Keratinocyte (primary cell): ENCODE results near the gene TMBIM1.

Experiments used
- EZH2 ChIP-seq: IDR thresholded peaks from one replicate; pipeline ENCODE4 v1.6.1; 2012; ENCODE audit warnings: inconsistent platforms, mild to moderate bottlenecking, low read length, moderate library complexity
- TF ChIP-seq, protein P1 (sequence below), 3 experiments: IDR thresholded peaks in 1 of 3; conservative IDR thresholded peaks in 1 of 3; optimal IDR thresholded peaks in 1 of 3; 2 replicates in 2 of 3; 3 replicates in 1 of 3; pipeline versions ENCODE3 to v1.5.1; 2011; ENCODE audit warnings: low read length in 3 of 3, mild to moderate bottlenecking in 3 of 3, moderate library complexity in 2 of 3, control low read depth in 1 of 3, inconsistent platforms in 1 of 3; ENCODE audit not compliant: insufficient read depth in 2 of 3; ENCODE audit errors: extremely low read depth in 1 of 3

DNA sequence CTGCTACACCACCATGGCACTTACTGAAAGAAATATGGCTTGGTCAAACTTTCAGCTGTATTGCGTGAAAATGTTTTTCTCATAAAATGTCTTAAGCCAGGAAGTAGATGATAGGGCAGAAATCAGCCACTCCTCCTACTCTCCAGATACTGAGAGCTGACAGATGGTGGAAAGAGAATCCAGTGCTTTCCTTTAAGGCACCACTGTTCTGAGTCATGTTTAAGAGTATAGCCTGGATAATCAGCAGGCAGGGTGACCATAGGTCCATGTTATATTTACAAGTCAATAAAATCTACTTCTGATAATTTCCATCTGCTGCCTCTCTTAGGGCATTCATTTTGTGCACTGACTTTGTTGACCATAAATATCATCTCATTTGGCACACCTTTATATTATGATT lies 53.4 kb downstream of the TMBIM1 start:
- TF ChIP-seq EZH2: no peak
- TF ChIP-seq, protein P1, sequence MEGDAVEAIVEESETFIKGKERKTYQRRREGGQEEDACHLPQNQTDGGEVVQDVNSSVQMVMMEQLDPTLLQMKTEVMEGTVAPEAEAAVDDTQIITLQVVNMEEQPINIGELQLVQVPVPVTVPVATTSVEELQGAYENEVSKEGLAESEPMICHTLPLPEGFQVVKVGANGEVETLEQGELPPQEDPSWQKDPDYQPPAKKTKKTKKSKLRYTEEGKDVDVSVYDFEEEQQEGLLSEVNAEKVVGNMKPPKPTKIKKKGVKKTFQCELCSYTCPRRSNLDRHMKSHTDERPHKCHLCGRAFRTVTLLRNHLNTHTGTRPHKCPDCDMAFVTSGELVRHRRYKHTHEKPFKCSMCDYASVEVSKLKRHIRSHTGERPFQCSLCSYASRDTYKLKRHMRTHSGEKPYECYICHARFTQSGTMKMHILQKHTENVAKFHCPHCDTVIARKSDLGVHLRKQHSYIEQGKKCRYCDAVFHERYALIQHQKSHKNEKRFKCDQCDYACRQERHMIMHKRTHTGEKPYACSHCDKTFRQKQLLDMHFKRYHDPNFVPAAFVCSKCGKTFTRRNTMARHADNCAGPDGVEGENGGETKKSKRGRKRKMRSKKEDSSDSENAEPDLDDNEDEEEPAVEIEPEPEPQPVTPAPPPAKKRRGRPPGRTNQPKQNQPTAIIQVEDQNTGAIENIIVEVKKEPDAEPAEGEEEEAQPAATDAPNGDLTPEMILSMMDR (optimal IDR thresholded peaks at IDR 0.05 in 1 of 3, IDR thresholded peaks at IDR 0.05 in 1 of 3, conservative IDR thresholded peaks at IDR 0.05 in 1 of 3; ENCODE audit: extremely low read depth in 1 of 3, insufficient read depth in 2 of 3, low read length in 3 of 3): no peak
